ENCODE data around the gene NAP1L4. TPM values are rescaled to one million over a fixed set of nuclear protein-coding genes. Genes with fewer than 3 reads are reported as not detected.

Gene NAP1L4
- total and polyA plus RNA-seq, 2 of the 8 experiments (the other 6 are each of a cell fraction or from before 2014, with no cell fraction given): 75.8 to 194 TPM

DNA sequence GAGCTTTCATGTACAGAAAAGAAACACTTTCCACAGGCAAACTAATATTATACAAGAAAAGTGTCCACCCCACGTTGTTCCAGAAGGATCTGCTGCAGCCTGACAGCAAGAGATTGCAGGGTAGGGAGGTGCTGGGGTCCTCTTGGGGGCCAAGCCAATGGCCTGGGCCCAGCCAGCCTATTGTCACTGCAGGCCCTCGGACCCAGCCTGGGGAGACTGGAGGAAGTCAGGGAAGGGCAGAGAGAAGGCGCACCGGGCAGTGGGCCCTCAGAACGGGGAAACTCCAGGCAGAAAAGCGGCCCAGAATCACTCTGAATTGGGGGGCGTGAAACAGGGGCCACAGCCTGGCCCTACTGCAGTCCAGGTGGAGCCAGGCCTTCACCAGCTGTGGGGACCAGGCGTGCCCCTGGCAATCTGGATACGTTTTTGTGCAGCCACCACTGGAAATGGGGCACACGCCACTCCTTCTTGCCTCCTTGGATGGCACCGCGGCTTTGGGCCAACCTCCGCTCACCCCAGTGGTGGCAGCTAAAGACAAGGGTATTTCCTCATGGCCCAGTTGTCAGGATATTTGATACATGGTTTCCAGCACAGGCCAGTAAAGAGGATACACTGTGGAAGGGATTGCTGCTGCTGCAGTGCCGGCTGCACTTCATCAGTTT lies 3.9 kb upstream of the NAP1L4 start:
- H3K27ac ChIP-seq (ENCODE audit: low read depth, low read length): no peak overlapping the region
- no peak overlapping the region for H3K56ac ChIP-seq (replicated peaks; ENCODE audit: insufficient read length, low read depth, low read length)
- no peak overlapping the region for H3K14ac ChIP-seq (ENCODE audit: insufficient read length)
- WGBS, 2 experiments (ENCODE audit: extremely low coverage in 1 of 2, insufficient coverage in 1 of 2, insufficient read length in 1 of 2, insufficient replicate concordance in 2 of 2, low coverage in 1 of 2, low lambda C conversion rate in 2 of 2, missing lambda C conversion rate in 1 of 2): 88% methylated on average over 14 of the region's 14 CpGs; no CpG with 5 or more reads in 1 of the 2 experiments
- H3K9me3 ChIP-seq (ENCODE audit: insufficient read depth in 2 of 2, low read depth in 1 of 2, low read length in 1 of 2): no peaks in the 10 kb centered on the region
- FAIRE-seq (no peak), DNase-seq (ENCODE audit: low read depth in 1 of 2, low spot score in 2 of 2) (no peak)
- H4K8ac ChIP-seq (ENCODE audit: extremely low read depth, insufficient read depth, low read length): no peak overlapping the region
- no peak overlapping the region for H2BK20ac ChIP-seq (ENCODE audit: low read length)
- no peak overlapping the region for H2AK5ac ChIP-seq (ENCODE audit: low read depth, low read length)
- H2BK12ac ChIP-seq (ENCODE audit: low read depth, low read length): no peak overlapping the region
- peaks cover 8% of the 10 kb centered on the region for H3K23me2 ChIP-seq (ENCODE audit: low read depth, low read length)
- ChIA-PET CTCF (ENCODE audit: partially characterized antibody) (interaction anchor here (0.9 to 1.4 kb wide), 10 partner anchors 10 to 455 kb away, joined by 3 to 7 read pairs (median 3); no protein-coding TSS in a partner anchor), POLR2A (ENCODE audit: partially characterized antibody) (interaction anchor here (1.1 to 2.4 kb wide), 7 partner anchors 8 to 62 kb away, joined by 4 to 11 read pairs (median 7); partner anchors contain the start of gene CARS1)
- H3K36me3 ChIP-seq (ENCODE audit: control insufficient read depth in 2 of 4, insufficient read depth in 4 of 4, low read length in 3 of 4): peaks cover 4 to 14% (median 11%) of the 10 kb centered on the region in 4 experiments; a peak in 5 of 8 replicates
- peaks cover 0 to 4% (median 2%) of the 10 kb centered on the region in 4 experiments; a peak in 4 of 7 replicates for H3K4me1 ChIP-seq (replicated peaks in 1 of 4; ENCODE audit: control insufficient read depth in 3 of 4, insufficient read depth in 4 of 4, low read length in 3 of 4)
- no peak overlapping the region for H2BK15ac ChIP-seq (ENCODE audit: low read length)
- no peak overlapping the region for H4K91ac ChIP-seq (replicated peaks; ENCODE audit: insufficient read length, low read length)
- TF ChIP-seq, protein P1, sequence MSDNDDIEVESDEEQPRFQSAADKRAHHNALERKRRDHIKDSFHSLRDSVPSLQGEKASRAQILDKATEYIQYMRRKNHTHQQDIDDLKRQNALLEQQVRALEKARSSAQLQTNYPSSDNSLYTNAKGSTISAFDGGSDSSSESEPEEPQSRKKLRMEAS (IDR thresholded peaks at IDR 0.05): no peak
- no peak for TF ChIP-seq TEAD4 (IDR thresholded peaks at IDR 0.05; ENCODE audit: low read depth, low read length)
- no peak for TF ChIP-seq GABPA (IDR thresholded peaks at IDR 0.05; ENCODE audit: borderline replicate concordance, insufficient read depth, low read length)
- TF ChIP-seq SP1 (IDR thresholded peaks at IDR 0.05; ENCODE audit: low read depth, low read length): no peak
- no peak for TF ChIP-seq CBX8 (IDR thresholded peaks at IDR 0.05; ENCODE audit: borderline replicate concordance, low read depth, low read length)
- TF ChIP-seq TCF12 (IDR thresholded peaks at IDR 0.05; ENCODE audit: low read depth, low read length): no peak
- no peak for TF ChIP-seq BCL11A (IDR thresholded peaks at IDR 0.05; ENCODE audit: low read depth in 2 of 2, low read length in 2 of 2)
- TF ChIP-seq SRF (IDR thresholded peaks at IDR 0.05; ENCODE audit: low read depth, low read length): no peak
- no peak for TF ChIP-seq ASH2L (IDR thresholded peaks at IDR 0.05; ENCODE audit: low read length)
- TF ChIP-seq TAF1 (IDR thresholded peaks at IDR 0.05; ENCODE audit: low read depth, low read length): no peak
- TF ChIP-seq SUZ12 (IDR thresholded peaks at IDR 0.05; ENCODE audit: low read length): no peak
- TF ChIP-seq RFX5 (IDR thresholded peaks at IDR 0.05; ENCODE audit: borderline replicate concordance, low read depth, low read length): no peak
- no peak overlapping the region for H3K4me2 ChIP-seq (ENCODE audit: insufficient read depth in 1 of 2, low read depth in 2 of 2, low read length in 2 of 2)
- no peak overlapping the region for H2AFZ ChIP-seq (ENCODE audit: low read length)
- H3K27me3 ChIP-seq (replicated peaks in 1 of 4; ENCODE audit: control insufficient read depth in 3 of 4, extremely low read depth in 1 of 4, insufficient read depth in 3 of 4, low read length in 3 of 4): no peaks in the 10 kb centered on the region
- H3K79me2 ChIP-seq (ENCODE audit: control insufficient read depth in 1 of 2, insufficient read depth in 2 of 2, low read length in 2 of 2): peaks cover 5 to 6% of the 10 kb centered on the region in 2 experiments
- H3K23ac ChIP-seq (ENCODE audit: insufficient read length): no peak overlapping the region
- H3K79me1 ChIP-seq (ENCODE audit: low read depth, low read length): no peaks in the 10 kb centered on the region
- H2BK120ac ChIP-seq (replicated peaks; ENCODE audit: low read depth, low read length): no peak overlapping the region
- H3K9ac ChIP-seq (replicated peaks in 1 of 4; ENCODE audit: extremely low read depth in 1 of 4, low read depth in 3 of 4, low read length in 3 of 4): no peak overlapping the region
- H2BK5ac ChIP-seq (ENCODE audit: low read depth, low read length): no peak overlapping the region
- H3K18ac ChIP-seq (ENCODE audit: extremely low read depth, low read length): no peak overlapping the region
- H4K20me1 ChIP-seq (replicated peaks in 1 of 2; ENCODE audit: control insufficient read depth in 1 of 2, insufficient read depth in 2 of 2, low read length in 2 of 2): peaks cover 0 to 7% of the 10 kb centered on the region in 2 experiments
- H3K4ac ChIP-seq (replicated peaks; ENCODE audit: insufficient read length, low read depth, low read length): no peak overlapping the region
- no peak overlapping the region for H3K4me3 ChIP-seq (ENCODE audit: extremely low read depth in 1 of 4, insufficient read depth in 2 of 4, low read depth in 3 of 4, low read length in 4 of 4)
- H4K5ac ChIP-seq (ENCODE audit: insufficient read length, low read depth, low read length): no peak overlapping the region

Measured in H1 (cell line).